K562 (cell line): ENCODE results near the gene APPBP2. TPM values are rescaled to one million over a fixed set of nuclear protein-coding genes. Genes with fewer than 3 reads are reported as not detected.

Experiments
- ATAC-seq: fragments of 200-7000 bp; cut with Tn5 transposase; 3 replicates; pipeline ENCODE4 v1.9.1; 2020; ENCODE audit warnings: moderate library complexity
- Bru-seq: library from RNA; stranded (reverse); fragments of 400-500 nt; gene quantifications from one replicate; lab custom pipeline; 2021; lab: Mats Ljungman, UMichigan
- BruChase-seq, 2 experiments: library from RNA; stranded (reverse); fragments of 400-500 nt; gene quantifications; one replicate each; lab custom pipeline; 2021; lab: Mats Ljungman, UMichigan
- BruUV-seq: library from RNA; stranded (reverse); fragments of 400-500 nt; replicated peaks from 2 replicates; lab custom pipeline; 2021; lab: Mats Ljungman, UMichigan
- CTCF ChIA-PET: fragments of 300-600 bp; formaldehyde crosslinking; extraction: SDS; loops from one replicate; lab custom pipeline; 2021; ENCODE audit warnings: low intra/inter-chr PET ratio; lab: Yijun Ruan, JAX
- POLR2A ChIA-PET: fragments of 300-600, 350-650 bp; sonication (Branson Sonifier 250); formaldehyde crosslinking; extraction: SDS; loops from one replicate; lab custom pipeline; 2021; ENCODE audit warnings: antibody characterized with exemption, inconsistent platforms; lab: Yijun Ruan, JAX
- DNase-seq, 4 experiments: peaks; one replicate each; pipeline versions ENCODE4 v3.0.0 to v3.0.0-alpha.2; 2011 to 2018; ENCODE audit warnings: low spot score in 3 of 4, mixed read lengths in 3 of 4; ENCODE audit errors: extremely low read depth in 1 of 4
- FAIRE-seq: peaks from 2 replicates; lab custom pipeline; 2011; peaks lifted over from hg19 to GRCh38; lab: Jason Lieb, UNC
- H2AFZ ChIP-seq: 2 replicates; pipeline ENCODE4 v1.6.0; 2011; ENCODE audit warnings: low read depth, low read length, control low read depth, inconsistent platforms
- H3K27ac ChIP-seq: fragments of 200-600 bp; 3 replicates; pipeline ENCODE4 v1.8.0; 2011; ENCODE audit warnings: low read depth, mild to moderate bottlenecking, control low read depth, inconsistent platforms, low read length, moderate library complexity, mixed read lengths; ENCODE audit errors: extremely low read depth
- H3K27me3 ChIP-seq, 2 experiments: fragments of 300-600 bp in 1 of 2; 2 replicates in 1 of 2; 3 replicates in 1 of 2; pipeline versions ENCODE4 v1.6.0 to v1.8.0; 2011; ENCODE audit warnings: inconsistent platforms in 2 of 2, low read length in 2 of 2, mild to moderate bottlenecking in 1 of 2, mixed read lengths in 1 of 2, moderate library complexity in 1 of 2; ENCODE audit not compliant: control insufficient read depth in 2 of 2, insufficient read depth in 2 of 2
- H3K36me3 ChIP-seq: fragments of 300-600 bp; 3 replicates; pipeline ENCODE4 v1.8.0; 2011; ENCODE audit warnings: mild to moderate bottlenecking, low read length, inconsistent platforms; ENCODE audit not compliant: control insufficient read depth, insufficient read depth
- H3K4me1 ChIP-seq, 2 experiments: fragments of 200-600 bp in 1 of 2; replicated peaks in 1 of 2; 2 replicates in 1 of 2; 3 replicates in 1 of 2; pipeline versions ENCODE4 v1.5.1 to v1.8.0; 2011; ENCODE audit warnings: inconsistent platforms in 2 of 2, low read length in 2 of 2, mild to moderate bottlenecking in 1 of 2, mixed read lengths in 1 of 2, moderate library complexity in 1 of 2; ENCODE audit not compliant: control insufficient read depth in 2 of 2, insufficient read depth in 2 of 2
- H3K4me2 ChIP-seq: 2 replicates; pipeline ENCODE4 v1.6.1; 2011; ENCODE audit warnings: low read length, control low read depth, inconsistent platforms, mixed read lengths; ENCODE audit not compliant: insufficient read depth
- H3K4me3 ChIP-seq: fragments of 200-600 bp; sonication (generic), shearing (Covaris generic); 2 replicates; pipeline ENCODE4 v1.5.1; 2016; ENCODE audit warnings: control low read depth, inconsistent platforms
- H3K79me2 ChIP-seq: fragments of 200-600 bp; 3 replicates; pipeline ENCODE4 v1.8.0; 2011; ENCODE audit warnings: low read length, inconsistent platforms; ENCODE audit not compliant: control insufficient read depth, insufficient read depth
- H3K9ac ChIP-seq, 2 experiments: 2 replicates each; pipeline versions ENCODE4 v1.6.0 to v1.6.1; 2011; ENCODE audit warnings: low read depth in 2 of 2, low read length in 2 of 2, control low read depth in 1 of 2, inconsistent platforms in 1 of 2, mild to moderate bottlenecking in 1 of 2, mixed read lengths in 1 of 2; ENCODE audit not compliant: insufficient read depth in 1 of 2
- H3K9me1 ChIP-seq: one replicate; pipeline ENCODE4 v1.6.0; 2011; ENCODE audit warnings: inconsistent platforms, mild to moderate bottlenecking, low read length, moderate library complexity; ENCODE audit not compliant: control insufficient read depth, insufficient read depth
- H3K9me3 ChIP-seq: replicated peaks from 2 replicates; pipeline ENCODE4 v1.5.1; 2011; ENCODE audit warnings: low read depth, low read length, inconsistent platforms; ENCODE audit not compliant: control insufficient read depth, insufficient read depth
- H4K20me1 ChIP-seq: replicated peaks from 2 replicates; pipeline ENCODE4 v1.6.1; 2011; ENCODE audit warnings: low read length, inconsistent platforms, mixed read lengths; ENCODE audit not compliant: control insufficient read depth, insufficient read depth
- CREB1 ChIP-seq, 2 experiments: sonication (generic) in 1 of 2; formaldehyde crosslinking in 1 of 2; IDR thresholded peaks; 2 replicates each; pipeline versions ENCODE4 v1.6.1 to v1.8.0; 2012 to 2022; ENCODE audit warnings: inconsistent platforms in 1 of 2, mild to moderate bottlenecking in 1 of 2, missing genetic modification reagents in 1 of 2, moderate library complexity in 1 of 2
- PHB2 ChIP-seq: fragments of 450-650 bp; IDR thresholded peaks from 2 replicates; pipeline ENCODE4 v1.6.1; 2017; ENCODE audit warnings: low read depth
- RBFOX2 ChIP-seq: fragments of 200-400 bp; formaldehyde crosslinking; IDR thresholded peaks from 2 replicates; pipeline ENCODE4 v1.6.1; 2017; ENCODE audit warnings: low read depth, mild to moderate bottlenecking, low read length, moderate library complexity
- SLC30A9 ChIP-seq: fragments of 250-450 bp; sonication (Bioruptor Pico); IDR thresholded peaks from 2 replicates; pipeline ENCODE4 v1.8.0; 2022; ENCODE audit warnings: mild to moderate bottlenecking, moderate library complexity
- ZFP30 ChIP-seq: fragments of 250-450 bp; sonication (Bioruptor Pico); IDR thresholded peaks from 2 replicates; pipeline ENCODE4 v1.8.0; 2022; ENCODE audit warnings: moderate library complexity, mild to moderate bottlenecking, inconsistent platforms, borderline replicate concordance
- WGBS: fragments of 100-300 bp; shearing (Covaris generic); methylation state at CpG from one replicate; pipeline ENCODE4 v1.1.6; 2016; ENCODE audit warnings: low coverage, mixed read lengths; ENCODE audit not compliant: insufficient coverage; ENCODE audit errors: missing lambda C conversion rate; 5-methylcytosine and 5-hydroxymethylcytosine counted together
- in situ Hi-C: fragments of 300-500 bp; cut with MboI; formaldehyde crosslinking; loops from 4 replicates; pipeline ENCODE4 v1.15.0; 2018; ENCODE audit warnings: inconsistent platforms, mixed read lengths
- intact Hi-C: fragments of 100-400 bp; cut with micrococcal nuclease; formaldehyde crosslinking; loops from 2 replicates; pipeline ENCODE4 v1.14.2; 2022
- long read RNA-seq, 3 experiments: library from polyadenylated mRNA in 2 of 3; library from RNA in 1 of 3; unstranded in 2 of 3; stranded (forward) in 1 of 3; transcript quantifications; one replicate each; pipeline ENCODE4 v2.0.0, GENCODE V29; 2019 to 2022
- polyA minus RNA-seq, 3 experiments: library from RNA; depleted of rRNA, polyadenylated mRNA; stranded (reverse); fragments of >200 nt; gene quantifications; 2 replicates each; pipeline ENCODE4 v1.2.3, GENCODE V29; 2011
- polyA plus RNA-seq, 8 experiments: library from polyadenylated mRNA; depleted of rRNA in 4 of 8; stranded (reverse) in 5 of 8; unstranded in 3 of 8; fragments of >200 nt; fragmentation: Nextera tagmentation in 2 of 8; fragmentation: Illumina TruSeq in 1 of 8; extraction: Ambion mirVana in 2 of 8; extraction: Trizol in 1 of 8; gene quantifications; 2 replicates each; pipeline versions ENCODE4 v1.2.1 to v1.2.3, GENCODE V29; 2011 to 2014; ENCODE audit warnings: inconsistent platforms in 1 of 8, missing spikeins in 1 of 8
- total RNA-seq, 7 experiments: library from RNA; depleted of rRNA in 6 of 7; stranded (reverse); fragments of >200 nt in 6 of 7; fragmentation: Illumina TruSeq in 2 of 7; extraction: Trizol in 2 of 7; gene quantifications; 2 replicates each; pipeline versions ENCODE4 v1.2.1 to v1.2.3, GENCODE V29; 2011 to 2021; ENCODE audit warnings: low replicate concordance in 1 of 7

Gene APPBP2, protein sequence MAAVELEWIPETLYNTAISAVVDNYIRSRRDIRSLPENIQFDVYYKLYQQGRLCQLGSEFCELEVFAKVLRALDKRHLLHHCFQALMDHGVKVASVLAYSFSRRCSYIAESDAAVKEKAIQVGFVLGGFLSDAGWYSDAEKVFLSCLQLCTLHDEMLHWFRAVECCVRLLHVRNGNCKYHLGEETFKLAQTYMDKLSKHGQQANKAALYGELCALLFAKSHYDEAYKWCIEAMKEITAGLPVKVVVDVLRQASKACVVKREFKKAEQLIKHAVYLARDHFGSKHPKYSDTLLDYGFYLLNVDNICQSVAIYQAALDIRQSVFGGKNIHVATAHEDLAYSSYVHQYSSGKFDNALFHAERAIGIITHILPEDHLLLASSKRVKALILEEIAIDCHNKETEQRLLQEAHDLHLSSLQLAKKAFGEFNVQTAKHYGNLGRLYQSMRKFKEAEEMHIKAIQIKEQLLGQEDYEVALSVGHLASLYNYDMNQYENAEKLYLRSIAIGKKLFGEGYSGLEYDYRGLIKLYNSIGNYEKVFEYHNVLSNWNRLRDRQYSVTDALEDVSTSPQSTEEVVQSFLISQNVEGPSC
- total RNA-seq (2011; cell fraction: chromatin; rRNA removed; ENCODE audit: low replicate concordance): 18.9 and 23.0 TPM in 2 replicates
- total RNA-seq (2011; cell fraction: nucleolus; rRNA removed): 4.7 and 6.0 TPM in 2 replicates
- total RNA-seq (2011; cell fraction: nucleoplasm; rRNA removed): 8.2 and 9.9 TPM in 2 replicates
- total RNA-seq (2014; rRNA removed) (5.1 and 6.1 TPM in 2 replicates), total RNA-seq (2014; rRNA removed; fragmentation: Illumina TruSeq; extraction: Trizol) (16.8 and 19.0 TPM in 2 replicates), total RNA-seq (2015; rRNA removed; fragmentation: Illumina TruSeq; extraction: Trizol) (9.4 and 10.0 TPM in 2 replicates), total RNA-seq (2021) (14.7 and 15.4 TPM in 2 replicates), polyA plus RNA-seq (2011; rRNA removed) (12.6 and 15.5 TPM in 2 replicates), polyA plus RNA-seq (2014; fragmentation: Illumina TruSeq; extraction: Trizol) (5.3 and 6.9 TPM in 2 replicates), polyA plus RNA-seq (2014; fragmentation: Nextera tagmentation; extraction: Ambion mirVana) (1 to 10 TPM; 2.7 to 3.4 TPM), polyA plus RNA-seq (2014; rRNA removed) (3.7 and 5.4 TPM in 2 replicates), polyA minus RNA-seq (2011; rRNA and poly(A)+ RNA removed) (26.3 and 28.3 TPM in 2 replicates), Bru-seq, nascent RNA (percentile 62 among the genes with signal in this experiment), BruChase-seq, experiment 1, labeled RNA remaining after a 2-hour chase (percentile 68 among the genes with signal in this experiment), BruChase-seq, experiment 2, labeled RNA remaining after a 6-hour chase (percentile 65 among the genes with signal in this experiment)
- polyA plus RNA-seq (2011; cell fraction: cytosol; rRNA removed): 1.6 and 4.8 TPM in 2 replicates
- 4.1 and 7.1 TPM in 2 replicates for polyA plus RNA-seq (2011; cell fraction: nucleus; rRNA removed)
- polyA plus RNA-seq (2012): 8.8 and 9.0 TPM in 2 replicates
- 5.3 and 10.0 TPM in 2 replicates for polyA minus RNA-seq (2011; cell fraction: cytosol; rRNA and poly(A)+ RNA removed)
- 3.6 and 7.4 TPM in 2 replicates for polyA minus RNA-seq (2011; cell fraction: nucleus; rRNA and poly(A)+ RNA removed)
- long read RNA-seq, experiment 1, full-length matches to known transcripts: 38 of 49 reads
- long read RNA-seq, experiment 1, partial matches to known transcripts: 5 of 49 reads
- long read RNA-seq, experiment 1, other reads (novel, unspliced or antisense): 6 of 49 reads
- long read RNA-seq, experiment 2, full-length matches to known transcripts: 7 of 16 reads
- long read RNA-seq, experiment 2, partial matches to known transcripts: 2 of 16 reads
- long read RNA-seq, experiment 2, other reads (novel, unspliced or antisense): 7 of 16 reads
- long read RNA-seq, experiment 3, full-length matches to known transcripts: 6 of 8 reads
- long read RNA-seq, experiment 3, partial matches to known transcripts: 1 of 8 reads
- long read RNA-seq, experiment 3, other reads (novel, unspliced or antisense): 1 of 8 reads

DNA sequence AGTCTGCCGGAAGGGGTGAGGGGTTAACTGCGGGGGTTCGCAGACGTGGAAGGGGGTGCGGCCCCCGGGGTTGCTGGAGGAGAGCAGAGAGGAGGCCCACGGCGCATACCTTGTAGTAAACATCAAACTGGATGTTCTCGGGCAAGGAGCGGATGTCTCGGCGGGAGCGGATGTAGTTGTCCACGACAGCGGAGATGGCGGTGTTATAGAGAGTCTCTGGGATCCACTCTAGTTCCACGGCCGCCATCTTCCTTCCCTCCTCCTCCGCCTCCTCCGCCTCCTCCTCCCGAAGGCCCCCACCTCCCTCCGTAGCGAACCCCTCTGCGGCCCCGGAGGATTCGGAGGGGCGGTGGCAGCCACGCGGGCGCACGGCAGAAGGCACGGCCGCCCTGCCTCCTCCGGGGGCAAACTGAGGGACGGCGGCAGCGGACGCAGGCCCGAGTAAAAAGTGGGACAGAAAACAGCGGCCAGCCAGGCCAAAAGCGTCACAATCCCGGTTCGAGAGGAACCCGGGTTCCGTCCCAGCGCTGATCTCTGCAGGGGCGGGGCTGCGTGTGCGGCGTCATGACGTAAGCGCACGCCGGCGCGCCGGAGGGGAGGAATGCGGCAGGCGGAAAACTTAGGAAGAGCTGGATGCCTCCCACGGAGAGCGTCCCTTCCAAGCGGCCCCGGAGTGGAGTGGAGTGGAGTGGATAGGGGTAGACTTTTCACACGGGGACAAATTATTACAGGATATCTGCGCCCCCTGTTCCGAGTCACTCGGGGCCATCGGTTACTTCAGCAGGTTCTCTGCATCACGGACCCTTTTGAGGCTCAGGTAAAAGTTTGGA lies at the start of gene APPBP2:
APPBP2 (minus strand) TSS at position 558 of the 830 bp plus-strand sequence; CDS start at position 247, 311 bp downstream.
- H2AFZ ChIP-seq: peak within 1 kb of the TSS; percentile 98
- H3K4me3 ChIP-seq: peak within 1 kb of the TSS; percentile 96
- peak within 1 kb of the TSS; percentile 86 to 96 for H3K9ac ChIP-seq
- peaks cover 6% of the 10 kb centered on the region; the same call in 1 of the 3 replicates for H3K36me3 ChIP-seq
- ChIA-PET POLR2A (interaction anchor here (0.6 to 1.4 kb wide), 12 partner anchors 10 to 143 kb away, joined by 3 to 5 read pairs (median 3); no protein-coding TSS in a partner anchor), CTCF (no interaction called here)
- no peaks in the 10 kb centered on the region for H3K9me1 ChIP-seq
- H3K27me3 ChIP-seq: no peaks in the 10 kb centered on the region
- H3K4me1 ChIP-seq: no peaks in the 10 kb centered on the region
- peak within 1 kb of the TSS; percentile 90 for H3K27ac ChIP-seq
- ATAC-seq (peak; percentile 93), DNase-seq (peak; percentile 83 to 90 (median 90)), FAIRE-seq (peak; percentile 84)
- intact Hi-C loops (loop anchor here (5.0 kb wide), 1 partner anchor 76 kb away; the partner anchor contains the start of gene PPM1D), in situ Hi-C loops (no loop called here)
- BruUV-seq: no TSS peak
- peak within 1 kb of the TSS; percentile 95 for H3K4me2 ChIP-seq
- under 1% methylated on average over 56 of the region's 69 CpGs for WGBS
- no peaks in the 10 kb centered on the region for H3K9me3 ChIP-seq
- peaks cover 61% of the 10 kb centered on the region for H3K79me2 ChIP-seq
- 0 out of 2 replicates have a peak, but pooled peaks cover 4% of the 10 kb centered on the region for H4K20me1 ChIP-seq
- TF ChIP-seq CREB1 (IDR thresholded peaks at IDR 0.05) (peak; percentile 84), CREB1 (CRISPR knock-in tag; IDR thresholded peaks at IDR 0.05) (peak; percentile 87), PHB2 (no peak), ZFP30 (no peak), RBFOX2 (peak; percentile 95), SLC30A9 (no peak)
